HepG2 (cell line): ENCODE results near the gene RIIAD1. TPM values are rescaled to one million over a fixed set of nuclear protein-coding genes. Genes with fewer than 3 reads are reported as not detected.

Source experiments
- ATAC-seq: fragments of 200-7000 bp; cut with Tn5 transposase; 3 replicates; pipeline ENCODE4 v1.9.1; 2020; ENCODE audit warnings: mild to moderate bottlenecking, moderate library complexity
- BruUV-seq: library from RNA; stranded (reverse); fragments of 400-500 nt; replicated peaks from 2 replicates; lab custom pipeline; 2021; lab: Mats Ljungman, UMichigan
- CTCF ChIA-PET: fragments of 300-600 bp; formaldehyde crosslinking; extraction: SDS; loops from one replicate; lab custom pipeline; 2021; ENCODE audit warnings: low total read pairs, inconsistent platforms, low intra/inter-chr PET ratio; lab: Yijun Ruan, JAX
- POLR2A ChIA-PET: fragments of 350-600 bp; sonication (Branson Sonifier 250); formaldehyde crosslinking; loops from one replicate; lab custom pipeline; 2020; ENCODE audit warnings: antibody characterized with exemption, inconsistent platforms; lab: Yijun Ruan, JAX
- DNase-seq: peaks from one replicate; pipeline ENCODE4 v3.0.0-alpha.2; 2015; ENCODE audit warnings: low spot score
- FAIRE-seq: peaks from 3 replicates; lab custom pipeline; 2011; peaks lifted over from hg19 to GRCh38; lab: Jason Lieb, UNC
- H2AFZ ChIP-seq: one replicate; pipeline ENCODE4 v1.6.1; 2011; ENCODE audit warnings: low read length, inconsistent platforms
- H3K27ac ChIP-seq: fragments of 300-600 bp; 3 replicates; pipeline ENCODE4 v1.8.0; 2011; ENCODE audit warnings: mixed run types, mild to moderate bottlenecking, mixed read lengths, low read length, inconsistent platforms; ENCODE audit not compliant: insufficient read depth; ENCODE audit errors: extremely low read length
- H3K27me3 ChIP-seq, 2 experiments: fragments of 200-600 bp in 1 of 2; 2 replicates in 1 of 2; 3 replicates in 1 of 2; pipeline versions ENCODE4 v1.6.0 to v1.8.0; 2011; ENCODE audit warnings: low read length in 2 of 2, mild to moderate bottlenecking in 2 of 2, moderate library complexity in 2 of 2, inconsistent platforms in 1 of 2; ENCODE audit not compliant: insufficient read depth in 2 of 2, control insufficient read depth in 1 of 2
- H3K36me3 ChIP-seq, 2 experiments: fragments of 200-600 bp in 1 of 2; replicated peaks in 1 of 2; 2 replicates in 1 of 2; 3 replicates in 1 of 2; pipeline versions ENCODE4 v1.5.1 to v1.8.0; 2011; ENCODE audit warnings: low read length in 2 of 2, inconsistent platforms in 1 of 2; ENCODE audit not compliant: insufficient read depth in 2 of 2, control insufficient read depth in 1 of 2
- H3K4me1 ChIP-seq: 2 replicates; pipeline ENCODE4 v1.5.1; 2012; ENCODE audit warnings: low read length, inconsistent platforms; ENCODE audit not compliant: insufficient read depth
- H3K4me2 ChIP-seq: 2 replicates; pipeline ENCODE4 v1.6.0; 2011; ENCODE audit warnings: low read depth, low read length, inconsistent platforms
- H3K4me3 ChIP-seq, 3 experiments: fragments of 200-600 bp in 1 of 3; sonication (generic), shearing (Covaris generic) in 1 of 3; replicated peaks in 1 of 3; 2 replicates each; pipeline ENCODE4 v1.5.1; 2011 to 2016; ENCODE audit warnings: low read length in 3 of 3, inconsistent platforms in 2 of 3, low read depth in 2 of 3, mild to moderate bottlenecking in 2 of 3, control low read depth in 1 of 3, mixed read lengths in 1 of 3; ENCODE audit not compliant: insufficient read depth in 1 of 3
- H3K79me2 ChIP-seq: one replicate; pipeline ENCODE4 v1.6.1; 2011; ENCODE audit warnings: low read length, inconsistent platforms; ENCODE audit not compliant: insufficient read depth
- H3K9ac ChIP-seq: 2 replicates; pipeline ENCODE4 v1.6.0; 2011; ENCODE audit warnings: mild to moderate bottlenecking, low read depth, low read length, inconsistent platforms; ENCODE audit not compliant: insufficient read depth
- H3K9me3 ChIP-seq: 2 replicates; pipeline ENCODE4 v1.5.1; 2012; ENCODE audit warnings: mild to moderate bottlenecking, low read length
- H4K20me1 ChIP-seq: 2 replicates; pipeline ENCODE4 v1.6.0; 2011; ENCODE audit warnings: inconsistent platforms, mild to moderate bottlenecking, low read length, moderate library complexity; ENCODE audit not compliant: insufficient read depth
- ELF3 ChIP-seq: IDR thresholded peaks from 2 replicates; pipeline ENCODE4 v1.6.1; 2016; ENCODE audit warnings: missing genetic modification reagents, missing compliant biosample characterization
- FOXP4 ChIP-seq: sonication (generic); formaldehyde crosslinking; IDR thresholded peaks from 2 replicates; pipeline ENCODE4 v1.4.0; 2020; ENCODE audit warnings: missing genetic modification reagents
- KDM5B ChIP-seq: sonication (generic); formaldehyde crosslinking; IDR thresholded peaks from 2 replicates; pipeline ENCODE4 v1.4.0; 2020; ENCODE audit warnings: missing genetic modification reagents, mild to moderate bottlenecking, borderline replicate concordance
- KLF6 ChIP-seq: IDR thresholded peaks from 2 replicates; pipeline ENCODE4 v1.8.0; 2016; ENCODE audit warnings: missing biosample characterization, missing genetic modification reagents
- NCOA5 ChIP-seq: sonication (generic); formaldehyde crosslinking; IDR thresholded peaks from 2 replicates; pipeline ENCODE4 v1.4.0; 2020; ENCODE audit warnings: missing genetic modification reagents
- PBX2 ChIP-seq: IDR thresholded peaks from 2 replicates; pipeline ENCODE4 v1.6.1; 2016; ENCODE audit warnings: control low read depth
- REST ChIP-seq, 2 experiments: IDR thresholded peaks; 2 replicates each; pipeline ENCODE4 v1.6.1; 2011 to 2012; ENCODE audit warnings: low read length in 2 of 2, borderline replicate concordance in 1 of 2, low read depth in 1 of 2, mild to moderate bottlenecking in 1 of 2, moderate library complexity in 1 of 2
- ZNF383 ChIP-seq: sonication (generic); formaldehyde crosslinking; IDR thresholded peaks from 2 replicates; pipeline ENCODE4 v1.4.0; 2020; ENCODE audit warnings: missing genetic modification reagents, mild to moderate bottlenecking, borderline replicate concordance
- ZNF549 ChIP-seq: sonication (generic); formaldehyde crosslinking; IDR thresholded peaks from 2 replicates; pipeline ENCODE4 v1.5.0; 2020; ENCODE audit warnings: missing genetic modification reagents
- ZSCAN20 ChIP-seq: sonication (generic); formaldehyde crosslinking; IDR thresholded peaks from 2 replicates; pipeline ENCODE4 v1.4.0; 2020; ENCODE audit warnings: missing genetic modification reagents, mild to moderate bottlenecking, borderline replicate concordance
- WGBS: methylation state at CpG from one replicate; pipeline ENCODE4 v1.1.6; 2017; ENCODE audit warnings: low lambda C conversion rate; 5-methylcytosine and 5-hydroxymethylcytosine counted together
- in situ Hi-C: cut with HindIII; loops from 2 replicates; pipeline ENCODE4 v1.10.0; 2017; ENCODE audit warnings: low pct_unique_long_range_greater_than_20kb; ENCODE audit not compliant: extremely low pct_ligation_motif_present
- intact Hi-C: fragments of 100-400 bp; cut with micrococcal nuclease; formaldehyde crosslinking; loops from one replicate; pipeline ENCODE4 v1.10.0; 2022; ENCODE audit not compliant: unreplicated experiment
- polyA plus RNA-seq, 8 experiments: library from polyadenylated mRNA; depleted of rRNA in 3 of 8; stranded (reverse) in 7 of 8; unstranded in 1 of 8; fragments of >200 nt; fragmentation: Illumina TruSeq in 4 of 8; extraction: Trizol in 4 of 8; gene quantifications; 2 replicates each; pipeline versions ENCODE4 v1.2.1 to v1.2.3, GENCODE V29; 2011 to 2016; ENCODE audit warnings: low read depth in 4 of 8, missing spikeins in 1 of 8, mixed read lengths in 1 of 8; ENCODE audit not compliant: insufficient read depth in 1 of 8
- total RNA-seq, 5 experiments: library from RNA; depleted of rRNA; stranded (reverse); fragments of >200 nt; fragmentation: Illumina TruSeq; extraction: Trizol; gene quantifications; 2 replicates each; pipeline ENCODE4 v1.2.3, GENCODE V29; 2016; ENCODE audit warnings: low read depth in 1 of 5

Gene RIIAD1
- total and polyA plus RNA-seq, 2 of the 13 experiments (the other 11 are each of a cell fraction or from before 2014, with no cell fraction given), result not detected

- CTCF ChIA-PET, result no interaction called here
Measured at GRCh38 chr1:151706464-151707415, 14.6 kb upstream of the RIIAD1 start.

More at GRCh38 chr1:151706464-151707415, 14.6 kb upstream of the RIIAD1 start:
- DNase-seq, result no peak
- TF ChIP-seq REST (IDR thresholded peaks at IDR 0.05; ENCODE audit: borderline replicate concordance in 1 of 2, low read depth in 1 of 2, low read length in 2 of 2) (no peak), NCOA5 (CRISPR knock-in tag) (no peak), ZNF383 (CRISPR knock-in tag) (no peak), PBX2 (CRISPR knock-in tag) (no peak), ELF3 (CRISPR knock-in tag) (no peak), FOXP4 (CRISPR knock-in tag) (no peak), ZSCAN20 (no peak), KDM5B (no peak), ZNF549 (CRISPR knock-in tag) (no peak), KLF6 (CRISPR knock-in tag) (no peak)
- Histone ChIP-seq H2AFZ (no peak overlapping the region), H3K4me3 (no peak overlapping the region), H3K27me3 (no peaks in the 10 kb centered on the region), H3K9ac (no peak overlapping the region), H3K36me3 (no peaks in the 10 kb centered on the region), H4K20me1 (no peaks in the 10 kb centered on the region), H3K4me2 (no peak overlapping the region), H3K9me3 (no peaks in the 10 kb centered on the region), H3K27ac (no peak overlapping the region), H3K4me1 (peaks cover 51% of the 10 kb centered on the region), H3K79me2 (no peaks in the 10 kb centered on the region)
- intact Hi-C loops (no loop called here), in situ Hi-C loops (no loop called here)
- POLR2A ChIA-PET, result no interaction called here
- no peak for ATAC-seq
- no TSS peak for BruUV-seq
- 48% methylated on average over 20 of the region's 21 CpGs for WGBS
- no peak for FAIRE-seq
